GM19463 (cell line): Measurements from ENCODE around the gene HEYL.

Source experiments
- ATAC-seq: cut with Tn5 transposase; IDR thresholded peaks from one replicate; pipeline ENCODE4 v1.9.1; 2021; ENCODE audit warnings: mild to moderate bottlenecking, moderate library complexity; ENCODE audit not compliant: unreplicated experiment

HEYL gene

DNA sequence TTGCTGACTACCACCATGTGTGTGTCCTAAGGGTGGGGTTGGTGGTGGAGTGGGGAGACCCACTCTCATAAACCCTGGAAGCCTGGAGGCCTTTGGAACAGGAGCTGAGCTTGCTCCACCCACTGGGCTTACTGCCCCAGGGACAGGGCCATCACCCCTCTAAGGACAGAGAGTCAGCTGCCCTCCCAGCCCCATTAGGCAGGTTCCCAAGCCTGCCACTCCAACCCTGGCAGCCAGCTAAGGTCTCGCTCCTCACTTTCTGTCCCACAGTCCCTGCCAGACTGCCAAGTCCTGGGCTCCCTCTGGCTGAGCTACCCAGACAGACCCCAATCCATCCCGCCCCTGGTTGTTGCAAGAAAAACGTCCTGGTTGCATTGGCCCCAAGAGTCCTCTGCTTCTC lies 28.7 kb upstream of the HEYL start:
- no peak for ATAC-seq

DNA sequence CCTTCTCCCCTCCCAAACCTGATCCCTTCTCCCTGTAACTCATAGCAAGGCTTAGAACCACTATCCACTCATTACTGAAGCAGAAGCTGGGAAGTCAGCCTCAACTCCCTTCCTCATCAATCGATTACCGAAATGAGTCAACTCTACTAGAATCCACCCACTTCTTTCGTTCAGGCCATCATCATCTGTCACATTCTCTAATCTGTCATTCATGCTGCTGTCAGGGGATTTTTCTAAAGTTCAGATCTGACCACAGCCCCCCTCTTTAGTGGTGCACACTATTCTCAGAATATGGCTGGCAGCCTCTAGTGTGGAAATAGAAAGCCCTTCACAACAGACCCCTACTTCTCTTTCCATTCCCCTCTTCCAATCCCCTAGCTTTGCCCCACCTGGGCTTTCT lies 27.3 kb upstream of the HEYL start:
- peak; percentile 94 for ATAC-seq

DNA sequence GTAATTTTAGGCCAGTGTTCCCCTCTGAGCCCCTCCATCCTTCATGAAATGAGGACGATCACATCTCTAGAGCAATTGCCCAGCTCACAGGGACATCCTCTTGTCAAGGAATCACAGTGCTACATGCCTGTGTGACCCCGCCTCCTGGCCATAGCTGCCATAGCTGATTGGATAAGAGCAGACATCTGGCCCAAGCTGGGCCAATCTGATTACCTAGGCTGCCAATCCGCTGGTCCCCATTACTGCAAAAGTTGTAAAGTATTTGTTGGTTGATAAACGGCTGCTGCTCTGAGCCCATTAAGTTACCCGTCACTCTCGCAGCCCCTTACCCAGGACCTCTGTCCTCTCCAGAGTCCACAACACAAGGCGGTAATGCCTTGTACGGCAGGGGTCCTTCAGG lies 24.1 kb upstream of the HEYL start:
- ATAC-seq: no peak

DNA sequence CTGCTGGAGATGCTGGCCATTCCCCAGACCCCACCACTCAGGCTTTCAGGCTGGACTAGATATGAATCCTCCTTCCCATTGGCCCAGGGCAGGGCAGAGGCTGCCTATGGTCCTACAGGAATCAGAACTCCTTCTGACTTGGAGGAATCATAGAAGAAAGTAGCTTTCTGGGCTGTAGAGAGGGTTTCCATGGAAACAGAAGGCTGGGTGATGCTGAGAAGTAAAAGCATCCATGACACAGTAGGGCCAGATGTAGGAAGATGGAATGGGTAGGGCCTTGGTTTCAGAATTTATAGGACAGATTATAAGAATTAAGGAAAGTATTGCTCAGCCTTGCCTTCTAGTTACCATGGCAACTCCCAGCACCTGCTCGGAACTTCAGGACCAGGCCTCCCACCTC lies 23.4 kb upstream of the HEYL start:
- ATAC-seq: no peak

DNA sequence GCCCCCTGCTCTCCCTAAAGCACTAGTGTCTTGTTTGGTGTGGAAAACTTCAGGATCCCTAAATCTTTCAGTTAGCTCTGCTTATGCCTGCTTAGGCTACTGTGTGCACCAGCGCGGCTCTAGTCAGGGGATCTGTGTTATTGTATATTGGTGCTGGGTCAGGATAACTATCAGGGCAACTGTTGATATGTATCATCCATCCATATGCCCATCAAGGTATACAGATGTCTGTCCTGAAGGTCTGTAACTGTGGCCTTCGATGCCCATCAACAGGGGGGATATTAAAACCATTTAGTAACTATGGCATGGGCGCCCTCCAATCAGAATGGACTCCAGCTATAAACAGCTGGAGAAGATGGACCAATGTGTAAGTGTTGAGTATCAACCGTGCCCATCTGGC lies 20.1 kb upstream of the HEYL start:
- no peak for ATAC-seq

DNA sequence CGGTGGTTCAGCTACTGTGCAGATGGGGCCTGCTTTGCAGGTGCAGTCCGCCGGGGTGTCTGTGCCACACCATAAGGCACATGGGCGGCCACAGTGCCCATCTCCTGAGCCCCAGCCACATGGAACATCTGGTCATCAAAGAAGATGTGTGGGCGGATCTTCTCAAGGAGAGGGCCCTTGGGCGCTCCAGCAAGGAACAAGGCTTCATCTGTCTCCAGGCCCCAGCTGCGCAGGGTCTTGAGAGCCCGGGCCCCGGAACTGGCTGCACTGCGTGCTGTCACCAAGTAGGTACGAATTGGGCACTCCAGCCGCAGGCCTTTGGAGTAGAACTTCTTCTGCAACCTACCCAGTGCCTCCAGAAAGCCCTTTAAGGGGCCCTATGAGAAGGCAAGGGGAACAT lies 19.7 kb upstream of the HEYL start:
- ATAC-seq: no peak

DNA sequence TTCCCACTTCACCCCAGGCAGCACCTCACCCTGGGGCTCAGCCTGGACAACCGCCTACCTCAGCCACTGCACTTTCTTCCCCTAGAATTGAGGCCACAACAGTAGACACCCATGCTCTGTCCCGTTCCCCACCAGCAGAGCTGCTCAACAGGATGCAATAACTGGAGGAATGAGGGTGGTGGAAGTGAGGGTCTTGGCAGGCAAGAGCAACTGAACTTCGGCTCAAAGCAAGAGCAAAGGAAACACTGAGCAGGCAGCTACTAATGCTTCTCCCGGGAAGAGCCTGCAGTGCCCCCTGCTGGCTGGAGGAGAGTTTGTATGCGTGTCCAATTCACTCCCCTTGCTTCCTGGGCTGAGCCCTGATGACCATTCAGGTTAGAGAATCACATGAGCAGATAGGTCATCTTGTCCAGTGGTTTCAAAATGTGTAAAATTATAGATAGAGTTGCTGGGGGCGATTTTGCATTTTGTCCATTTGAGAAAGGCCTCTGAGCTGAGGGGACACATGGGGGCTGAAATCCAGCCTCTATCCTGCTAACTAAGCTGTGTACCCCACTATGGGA lies 18.6 kb upstream of the HEYL start:
- no peak for ATAC-seq

DNA sequence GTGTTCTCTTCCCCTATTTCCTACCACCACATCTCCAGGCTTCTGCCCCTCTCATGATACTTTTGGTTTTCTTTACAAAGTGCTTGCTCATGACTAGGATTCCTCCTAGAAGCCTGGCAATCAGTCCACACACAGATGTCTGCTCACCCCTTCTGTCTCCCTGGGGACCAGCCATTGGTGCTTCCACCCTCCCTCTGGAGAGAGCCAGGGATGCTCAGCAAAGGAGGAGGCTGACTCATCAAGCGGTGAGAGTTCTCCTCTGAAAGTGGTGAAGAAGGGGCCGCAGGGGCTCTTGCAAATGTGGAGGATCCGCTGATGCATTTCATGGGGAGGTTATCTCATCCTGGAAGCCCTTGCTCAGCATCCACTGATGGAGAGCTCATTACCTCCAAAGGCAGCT lies 18.0 kb upstream of the HEYL start:
- no peak for ATAC-seq

DNA sequence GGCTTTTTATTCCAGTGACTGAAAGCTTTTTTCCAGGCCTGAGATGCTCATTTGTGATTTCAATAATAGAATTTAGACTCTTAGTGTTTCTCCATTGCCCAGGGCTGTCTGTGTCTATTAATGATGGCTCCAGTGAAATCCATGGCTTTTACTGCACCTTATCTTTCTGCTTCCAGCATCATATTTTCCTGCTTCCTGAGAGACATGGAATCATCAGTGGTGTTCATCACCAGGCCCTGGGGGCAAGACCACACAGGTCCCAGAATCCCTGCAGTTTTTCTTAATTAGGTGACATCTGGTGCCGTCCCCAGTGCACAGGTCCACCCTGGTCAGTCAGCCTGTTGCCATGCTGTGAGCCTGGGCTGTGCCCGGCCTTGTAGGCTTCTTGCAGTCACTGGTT lies 16.9 kb upstream of the HEYL start:
- no peak for ATAC-seq

DNA sequence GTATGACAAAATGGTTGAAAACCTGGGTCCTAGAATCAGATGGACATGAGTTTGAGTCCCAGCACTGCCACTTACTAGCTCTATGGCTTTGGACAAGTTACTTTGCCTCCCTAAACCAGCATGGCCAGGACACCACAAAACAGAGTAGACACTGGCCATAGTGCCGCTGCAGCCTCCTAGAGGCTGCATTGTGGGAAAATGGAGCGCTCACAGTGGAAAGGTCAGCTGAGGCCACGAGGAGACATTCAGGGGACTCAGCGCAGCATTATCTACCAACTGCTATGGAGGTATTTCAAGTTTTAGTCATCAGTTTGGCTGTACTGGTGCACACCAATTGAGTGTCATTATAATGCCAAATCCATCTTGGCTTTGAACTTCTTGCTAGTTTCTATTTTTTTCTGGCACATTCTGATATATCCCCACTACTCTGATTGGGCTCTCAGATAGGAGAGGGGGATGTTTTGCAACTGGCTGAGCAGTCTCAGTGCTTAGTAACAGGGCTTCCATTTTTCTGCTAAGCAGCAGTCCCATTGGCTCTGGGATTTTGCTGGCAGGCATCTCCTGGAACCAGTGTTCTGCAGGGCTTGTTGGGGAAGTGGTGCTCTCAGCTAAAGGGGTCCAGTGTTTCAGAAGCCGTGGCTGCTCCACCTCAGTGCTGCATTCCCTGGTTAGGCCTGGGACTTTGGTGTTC lies 16.3 kb upstream of the HEYL start:
- no peak for ATAC-seq

DNA sequence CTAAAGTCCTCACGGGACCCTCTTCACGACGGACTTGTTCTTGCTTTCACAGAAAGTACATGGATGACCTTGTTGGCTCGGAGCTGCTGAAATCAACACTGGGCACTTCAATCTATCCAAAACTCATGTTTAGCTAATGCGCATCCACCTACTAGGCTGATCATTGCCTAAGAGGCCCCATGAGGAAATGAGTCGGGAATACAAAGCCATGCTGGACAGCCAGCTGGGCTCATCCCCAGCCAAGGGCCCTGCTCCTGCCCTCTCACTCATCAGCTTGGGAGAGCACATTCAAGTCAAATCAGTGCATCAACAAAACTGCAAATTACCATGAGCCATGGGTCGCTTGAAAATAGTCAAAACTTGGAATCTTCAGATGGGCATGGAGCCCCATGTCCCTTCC lies 14.8 kb upstream of the HEYL start:
- ATAC-seq: no peak

DNA sequence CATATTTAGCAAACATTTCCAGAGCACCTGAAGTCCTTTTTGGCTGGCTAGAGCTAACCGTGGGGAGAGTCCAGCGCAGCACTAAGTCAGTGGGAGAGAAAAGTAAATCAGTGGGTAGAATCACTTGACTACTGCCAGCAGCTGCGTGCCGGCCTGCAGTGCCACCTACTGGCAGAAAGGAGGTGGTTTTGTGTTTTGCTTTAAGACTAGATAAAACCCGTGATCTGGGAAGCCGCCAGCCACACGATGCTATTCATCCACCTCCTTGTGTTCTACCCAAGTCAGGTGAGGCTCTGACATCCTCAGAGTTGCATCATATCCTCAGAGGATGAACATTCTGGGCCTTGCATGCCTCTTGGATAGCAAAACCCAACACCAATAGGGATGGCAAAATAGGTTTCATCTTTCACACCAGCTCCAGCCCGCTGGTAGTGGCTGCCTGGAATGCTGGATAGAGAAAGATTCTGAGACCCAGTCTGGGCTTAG lies 14.1 kb upstream of the HEYL start:
- no peak for ATAC-seq

DNA sequence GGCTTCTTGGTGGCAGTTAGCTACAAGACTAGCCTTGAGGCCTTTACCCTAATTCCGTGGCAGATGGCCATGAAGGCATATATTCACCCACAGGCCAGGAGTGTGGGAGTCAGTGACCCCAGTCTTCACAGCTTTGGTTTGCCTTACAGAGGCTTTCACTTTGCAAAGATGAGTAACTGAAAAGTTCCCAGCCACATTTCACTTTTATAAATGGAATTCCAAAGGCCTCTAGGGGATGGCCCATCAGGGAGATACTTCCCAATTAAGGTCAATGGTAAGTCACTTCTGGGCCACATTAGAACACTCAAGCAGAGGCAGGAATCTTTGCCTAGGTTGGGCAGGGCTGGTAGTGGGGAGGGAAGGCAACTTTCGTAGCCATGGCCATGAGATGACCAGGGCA lies 13.1 kb upstream of the HEYL start:
- ATAC-seq: no peak

DNA sequence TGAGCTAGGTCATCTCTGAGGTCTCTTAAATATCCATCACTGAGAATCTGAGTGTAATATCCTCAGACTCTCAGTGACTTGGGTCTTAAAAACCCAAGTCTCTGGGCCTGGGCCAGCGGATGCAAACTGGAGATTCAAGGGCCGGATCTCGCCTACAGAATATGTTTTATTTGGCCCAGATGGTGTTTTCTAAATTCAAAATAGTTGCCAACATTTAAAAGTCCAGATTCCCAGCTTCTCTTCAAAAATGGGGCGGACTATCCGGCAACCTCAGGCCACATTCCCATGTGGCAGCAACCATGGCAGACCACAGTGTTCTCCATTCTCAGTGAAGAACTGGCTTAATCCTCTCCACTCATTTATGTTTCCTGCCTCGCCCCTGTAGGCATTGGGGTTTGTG lies 12.7 kb upstream of the HEYL start:
- no peak for ATAC-seq

DNA sequence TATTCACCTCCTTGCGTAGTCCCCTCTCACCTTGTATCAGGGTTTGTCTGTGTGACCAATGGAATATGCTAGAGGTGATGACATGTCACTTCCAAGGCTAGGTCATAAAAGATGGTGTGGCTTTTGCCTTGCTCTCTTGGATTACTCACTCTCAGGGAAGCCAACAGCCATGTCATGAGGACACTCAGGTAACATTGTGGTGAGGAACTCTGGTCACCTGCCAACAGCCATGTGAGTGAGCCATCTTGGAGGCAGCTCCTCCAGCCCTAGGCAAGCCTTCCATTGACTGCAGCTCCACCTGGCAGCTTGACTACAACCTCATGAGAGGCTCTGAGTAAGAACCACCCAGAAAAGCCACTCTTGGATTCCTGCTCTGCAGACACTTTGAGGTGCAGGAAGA lies 11.0 kb upstream of the HEYL start:
- ATAC-seq: no peak

DNA sequence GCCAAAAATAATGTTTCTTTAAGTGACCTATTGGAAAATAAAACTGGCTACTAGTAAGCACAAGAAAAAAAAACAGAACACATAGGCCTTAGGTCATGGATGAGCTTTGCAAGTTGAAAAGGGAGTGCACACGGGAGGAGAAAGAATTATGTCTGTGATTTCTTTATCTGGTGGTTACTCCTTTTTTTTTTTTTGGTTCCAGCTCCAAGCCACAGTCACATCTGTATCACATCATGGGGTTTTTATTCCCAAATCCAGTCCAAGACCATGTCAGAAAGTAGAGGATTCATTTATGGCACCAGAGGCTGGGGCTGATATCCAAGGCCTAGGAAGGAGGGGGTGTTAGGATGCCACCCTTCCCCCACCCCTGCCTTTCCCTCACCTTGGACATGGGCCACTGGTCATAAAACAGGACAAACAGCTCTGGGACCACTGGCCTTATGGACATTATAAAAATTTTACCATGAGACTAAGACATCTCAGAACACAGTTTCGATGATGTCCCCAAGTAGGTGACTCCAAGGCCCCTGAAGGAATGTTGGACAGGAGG lies 10.3 kb upstream of the HEYL start:
- no peak for ATAC-seq

DNA sequence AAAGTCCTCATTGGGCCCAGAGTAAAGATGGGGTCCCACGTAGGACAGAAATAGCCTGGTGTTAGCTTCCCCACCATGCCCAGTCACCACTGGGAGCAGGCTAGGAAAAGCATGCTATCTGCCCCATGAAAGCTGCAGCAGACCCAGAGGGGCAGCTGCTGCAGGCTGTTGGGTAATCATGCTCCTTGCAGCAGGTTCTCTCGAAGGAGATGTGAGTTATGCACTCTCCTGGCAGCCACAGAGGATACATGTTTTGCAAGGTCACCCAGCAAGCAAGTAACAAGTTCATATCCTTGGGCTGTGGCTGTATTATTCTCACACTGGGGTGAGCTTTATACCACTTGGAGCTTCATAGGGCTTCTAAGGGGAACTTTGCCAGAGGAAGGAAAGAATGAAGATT lies 9.1 kb upstream of the HEYL start:
- ATAC-seq: no peak

DNA sequence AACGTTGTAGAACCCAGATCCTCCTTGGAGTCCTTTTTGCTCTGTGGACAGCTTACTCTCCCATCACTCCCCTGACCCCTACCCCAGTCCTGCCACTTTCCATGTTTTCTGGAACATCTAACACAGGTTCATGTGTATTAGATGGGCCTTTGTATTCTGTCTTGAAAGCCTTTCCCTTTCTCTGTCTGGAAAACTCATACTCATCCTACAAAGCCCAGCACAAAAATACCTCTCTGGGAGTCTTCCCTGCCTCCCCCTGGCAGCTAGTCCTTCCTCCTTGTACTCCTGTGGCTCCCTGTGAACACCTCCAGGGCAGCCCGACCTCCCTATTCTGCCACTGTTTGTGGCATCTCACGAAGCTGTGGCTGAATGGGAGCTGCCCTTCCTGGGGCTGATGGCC lies 7.8 kb upstream of the HEYL start:
- ATAC-seq: no peak

DNA sequence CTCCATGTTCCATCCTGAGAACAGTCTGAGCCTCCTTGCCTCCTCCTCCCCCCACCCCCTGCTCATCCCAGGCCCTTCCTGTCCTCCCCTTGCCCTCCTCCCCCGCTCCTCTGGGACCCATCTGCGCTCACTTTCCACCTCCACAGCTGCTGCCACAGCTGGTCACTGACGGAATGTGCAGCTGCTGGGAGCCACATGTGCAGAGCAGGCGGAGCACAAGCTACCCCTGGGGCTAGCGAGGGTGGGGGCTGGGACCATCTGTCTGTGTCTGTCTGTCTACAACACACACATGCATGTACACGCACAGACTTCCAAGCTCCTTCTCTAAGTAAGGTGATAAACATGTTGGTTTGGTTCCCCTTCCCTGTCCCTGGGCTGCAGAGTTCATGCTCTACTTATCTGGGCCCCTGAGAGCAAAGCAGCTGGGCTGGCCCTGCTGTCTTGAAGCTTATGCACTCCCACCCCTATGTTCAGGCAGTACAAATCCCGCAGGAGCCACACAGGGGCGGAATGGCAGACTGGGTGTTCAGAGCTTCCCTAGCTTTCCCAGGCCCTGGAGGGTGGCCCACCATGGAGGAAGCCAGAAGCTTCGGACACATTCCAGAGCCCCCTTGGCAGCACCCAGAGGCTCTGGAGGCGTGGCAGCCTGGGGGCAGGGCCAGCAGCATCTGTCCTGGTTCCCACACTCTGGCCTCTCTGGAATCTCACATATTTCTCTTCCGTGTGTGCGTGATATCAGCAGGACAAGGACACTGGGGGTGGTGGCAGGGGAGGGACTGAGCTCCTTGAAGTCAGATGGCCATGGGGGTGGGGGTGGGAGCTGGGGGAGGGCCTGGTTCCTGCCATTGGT lies 7.0 kb upstream of the HEYL start:
- no peak for ATAC-seq

DNA sequence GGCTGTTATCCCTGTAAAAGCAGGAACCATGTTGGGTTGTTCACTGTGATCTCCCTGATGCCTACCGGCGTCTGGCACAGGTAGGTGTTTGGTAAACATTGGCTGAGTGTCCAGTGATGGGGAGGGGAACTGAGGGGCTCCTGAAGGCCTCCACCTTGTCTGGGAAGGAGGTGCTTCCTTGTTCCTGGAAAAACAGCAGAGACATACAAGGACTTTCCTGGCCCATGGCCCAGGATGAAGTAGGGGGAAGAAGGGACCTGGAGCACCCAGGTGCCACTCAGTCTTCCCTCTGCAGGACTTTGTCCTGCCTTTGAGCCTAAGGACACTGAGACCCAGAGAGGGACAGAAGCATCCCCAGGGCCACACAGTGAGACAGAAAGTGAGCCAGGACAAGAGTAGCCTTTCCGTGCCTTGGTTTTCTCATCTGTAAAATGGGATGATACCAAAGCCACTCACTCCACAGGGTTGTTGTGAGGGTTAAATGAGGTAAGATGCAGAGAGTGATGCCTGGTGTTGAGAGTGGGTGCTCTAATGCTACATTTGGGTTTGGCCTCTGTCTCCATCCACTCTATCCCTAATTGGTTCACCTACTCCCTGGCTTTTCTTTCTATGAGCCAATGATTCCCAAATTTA lies 6.1 kb upstream of the HEYL start:
- ATAC-seq: no peak

DNA sequence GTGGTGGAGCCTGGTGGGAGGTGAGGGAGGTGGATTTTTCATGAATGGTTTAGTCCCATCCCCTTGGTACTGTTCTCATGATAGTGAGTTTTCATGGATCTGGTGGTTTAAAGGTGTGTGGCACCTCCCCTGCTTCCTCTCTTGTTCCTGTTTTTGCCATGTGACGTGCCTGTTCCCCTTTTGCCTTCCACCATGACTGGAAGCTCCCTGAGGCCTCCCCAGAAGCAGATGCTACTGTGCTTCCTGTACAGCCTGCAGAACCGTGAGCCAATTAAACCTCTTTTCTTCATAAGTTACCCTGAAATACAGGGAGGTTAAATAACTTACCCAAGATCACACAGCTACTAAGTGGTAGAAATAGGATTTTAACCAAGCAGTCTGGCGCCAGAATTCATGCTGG lies 4.3 kb upstream of the HEYL start:
- no peak for ATAC-seq
